ENCODE measurements around the gene EPHA3.

DNA sequence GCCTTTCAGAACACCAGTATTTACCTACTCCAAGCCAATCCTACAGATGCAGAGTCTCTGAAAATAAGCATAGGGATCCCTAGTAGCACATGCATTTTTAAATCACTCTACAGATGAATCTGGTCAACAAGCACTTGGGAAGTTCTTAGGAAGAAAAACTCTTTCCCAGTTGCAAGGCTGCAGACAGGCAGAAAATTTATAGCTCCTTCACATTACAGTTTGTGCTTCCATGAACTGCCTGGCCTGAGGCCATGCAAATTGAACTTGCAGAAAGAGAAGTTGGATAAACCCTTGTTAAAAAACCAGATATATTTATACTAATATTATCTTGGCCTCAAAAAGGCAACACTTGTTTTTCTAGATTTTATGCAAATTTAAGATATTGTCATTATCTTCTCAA lies 256.9 kb downstream of the EPHA3 start:
- TF ChIP-seq, protein P1, sequence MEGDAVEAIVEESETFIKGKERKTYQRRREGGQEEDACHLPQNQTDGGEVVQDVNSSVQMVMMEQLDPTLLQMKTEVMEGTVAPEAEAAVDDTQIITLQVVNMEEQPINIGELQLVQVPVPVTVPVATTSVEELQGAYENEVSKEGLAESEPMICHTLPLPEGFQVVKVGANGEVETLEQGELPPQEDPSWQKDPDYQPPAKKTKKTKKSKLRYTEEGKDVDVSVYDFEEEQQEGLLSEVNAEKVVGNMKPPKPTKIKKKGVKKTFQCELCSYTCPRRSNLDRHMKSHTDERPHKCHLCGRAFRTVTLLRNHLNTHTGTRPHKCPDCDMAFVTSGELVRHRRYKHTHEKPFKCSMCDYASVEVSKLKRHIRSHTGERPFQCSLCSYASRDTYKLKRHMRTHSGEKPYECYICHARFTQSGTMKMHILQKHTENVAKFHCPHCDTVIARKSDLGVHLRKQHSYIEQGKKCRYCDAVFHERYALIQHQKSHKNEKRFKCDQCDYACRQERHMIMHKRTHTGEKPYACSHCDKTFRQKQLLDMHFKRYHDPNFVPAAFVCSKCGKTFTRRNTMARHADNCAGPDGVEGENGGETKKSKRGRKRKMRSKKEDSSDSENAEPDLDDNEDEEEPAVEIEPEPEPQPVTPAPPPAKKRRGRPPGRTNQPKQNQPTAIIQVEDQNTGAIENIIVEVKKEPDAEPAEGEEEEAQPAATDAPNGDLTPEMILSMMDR (IDR thresholded peaks at IDR 0.05; ENCODE audit: poor library complexity): no peak
- TF ChIP-seq EZH2 (IDR thresholded peaks at IDR 0.05; ENCODE audit: borderline replicate concordance): no peak
